Vagina (tissue), 2 donors: ENCODE measurements around the gene NFATC2.

Source experiments
- CTCF ChIP-seq, 3 experiments: fragments of 450-650 bp in 2 of 3; fragments of 200-600 bp in 1 of 3; sonication (generic) in 1 of 3; IDR thresholded peaks; one replicate each; pipeline ENCODE4 v1.5.1; 2017 to 2019; ENCODE audit warnings: antibody characterized with exemption in 3 of 3, mild to moderate bottlenecking in 2 of 3, moderate library complexity in 2 of 3
- POLR2A ChIP-seq, 2 donors: fragments of 450-650 bp; IDR thresholded peaks; one replicate each; pipeline ENCODE4 v1.6.1; 2017; ENCODE audit warnings: antibody characterized with exemption in 2 of 2, mild to moderate bottlenecking in 2 of 2, moderate library complexity in 2 of 2
- POLR2AphosphoS5 ChIP-seq, 2 donors: sonication (generic); formaldehyde crosslinking; IDR thresholded peaks; one replicate each; pipeline ENCODE4 v1.9.0; 2017; ENCODE audit warnings: antibody characterized with exemption in 2 of 2, mild to moderate bottlenecking in 2 of 2, low read depth in 1 of 2; ENCODE audit not compliant: insufficient read depth in 1 of 2

GRCh38 chr20:51439160-51439689 is 103.3 kb downstream of the NFATC2 start:
- TF ChIP-seq POLR2AphosphoS5 (IDR thresholded peaks at IDR 0.05; ENCODE audit: insufficient read depth in 1 of 2, low read depth in 1 of 2), result no peak
- no peak for TF ChIP-seq CTCF (IDR thresholded peaks at IDR 0.05)
- no peak for TF ChIP-seq POLR2A (IDR thresholded peaks at IDR 0.05)
